ENCODE results near the gene SCRN2.

GRCh38 chr17:47879776-47880454 is 38.8 kb upstream of the SCRN2 start:
- TF ChIP-seq GATA2 (IDR thresholded peaks at IDR 0.05; ENCODE audit: low read depth, low read length) (no peak), GATA3 (IDR thresholded peaks at IDR 0.05; ENCODE audit: low read depth, low read length) (no peak)

All from SH-SY5Y (cell line).